ENCODE results near the gene FNBP1.

FNBP1 gene

GRCh38 chr9:130027533-130028365 lies 15.2 kb downstream of the FNBP1 start:
- H3K4me3 ChIP-seq (ENCODE audit: low read depth, low read length): peak overlapping the region; percentile 15
- TF ChIP-seq CTCF (IDR thresholded peaks at IDR 0.05; ENCODE audit: borderline replicate concordance, insufficient read depth, low read depth, low read length): no peak

GRCh38 chr9:130026583-130027340 lies 16.2 kb downstream of the FNBP1 start:
- no peak for TF ChIP-seq CTCF (IDR thresholded peaks at IDR 0.05; ENCODE audit: borderline replicate concordance, insufficient read depth, low read depth, low read length)
- H3K4me3 ChIP-seq (ENCODE audit: low read depth, low read length): no peak overlapping the region

DNA sequence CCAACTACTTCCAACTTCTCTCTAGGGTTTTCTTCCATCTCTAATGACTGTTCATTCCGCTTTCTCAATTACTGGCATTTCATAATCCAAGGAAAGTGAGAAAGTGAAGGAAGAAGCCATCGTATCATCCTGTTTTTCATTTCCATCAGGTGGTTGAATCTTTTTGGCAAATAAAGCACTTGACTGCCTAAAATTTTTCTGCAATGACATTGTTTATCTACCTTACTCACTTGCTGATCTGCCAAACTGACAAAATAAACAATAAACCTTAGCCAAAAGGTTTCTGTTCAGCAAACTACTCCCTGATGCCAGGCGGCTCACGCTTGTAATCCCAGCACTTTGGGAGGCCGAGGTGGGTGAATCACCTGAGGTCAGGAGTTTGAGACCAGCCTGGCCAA lies 18.4 kb downstream of the FNBP1 start:
- peak overlapping the region; percentile 38 for H3K4me3 ChIP-seq (ENCODE audit: low read depth, low read length)
- no peak for TF ChIP-seq CTCF (IDR thresholded peaks at IDR 0.05; ENCODE audit: borderline replicate concordance, insufficient read depth, low read depth, low read length)

DNA sequence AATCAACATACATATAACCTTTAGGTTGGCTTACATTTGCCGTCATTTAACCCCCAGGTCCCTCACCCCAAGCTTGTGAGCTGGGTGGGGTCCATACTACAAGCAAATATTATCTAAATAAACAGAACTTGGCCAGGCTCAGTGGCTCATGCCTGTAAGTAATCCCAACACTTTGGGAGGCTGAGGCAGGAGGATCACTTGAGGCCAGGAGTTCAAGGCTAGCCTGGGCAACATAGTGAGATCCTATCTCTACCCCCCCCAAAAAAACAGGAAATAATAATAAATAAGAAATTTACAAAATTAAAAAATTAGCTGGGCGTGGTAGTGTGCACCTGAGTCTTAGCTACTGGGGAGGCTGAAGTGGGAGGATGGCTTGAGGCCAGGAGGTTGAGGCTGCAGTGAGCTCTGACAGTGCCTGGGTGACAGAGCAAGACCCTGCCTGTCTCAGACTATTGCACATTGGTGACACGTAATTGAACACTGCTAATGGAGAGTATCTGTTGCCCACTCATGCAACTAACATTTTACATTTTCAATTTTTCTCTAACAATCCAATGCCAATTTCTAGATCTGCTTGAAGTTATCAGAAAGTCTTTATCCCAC lies 18.9 kb downstream of the FNBP1 start:
- H3K4me3 ChIP-seq (ENCODE audit: low read depth, low read length): peak overlapping the region; percentile 38
- TF ChIP-seq CTCF (IDR thresholded peaks at IDR 0.05; ENCODE audit: borderline replicate concordance, insufficient read depth, low read depth, low read length): no peak

DNA sequence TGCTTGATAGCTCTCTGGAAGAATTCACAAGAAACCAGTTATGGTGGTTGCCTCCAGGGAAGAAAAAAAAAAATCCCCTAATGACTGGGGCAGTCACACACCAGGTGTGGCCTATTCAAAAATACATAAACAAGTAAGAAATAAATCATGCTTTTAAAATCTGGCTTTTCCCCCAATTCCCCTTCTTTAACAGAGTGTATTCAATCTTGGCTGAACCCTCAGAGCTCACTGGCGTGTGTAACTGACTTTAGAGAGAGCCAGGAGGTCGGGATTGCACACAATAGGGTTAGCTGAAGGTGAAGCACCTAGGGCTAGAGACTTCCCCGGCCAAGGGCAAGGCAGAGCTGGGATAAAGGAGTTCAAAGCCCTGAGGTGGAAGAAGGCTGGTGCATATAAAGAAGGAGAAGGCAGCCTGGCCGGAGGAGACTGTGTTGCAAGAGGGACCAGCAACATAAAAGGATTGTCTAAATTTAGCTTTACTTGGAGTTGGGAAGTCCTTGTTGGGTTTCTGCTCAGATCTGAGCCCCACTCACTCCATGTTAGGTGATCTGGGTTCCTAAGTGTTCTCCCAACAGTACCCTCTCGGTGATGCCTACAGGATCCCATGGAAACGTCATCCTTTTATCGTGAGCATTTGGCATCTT lies 19.7 kb downstream of the FNBP1 start:
- H3K4me3 ChIP-seq (ENCODE audit: low read depth, low read length): peak overlapping the region; percentile 38

More for the DNA sequence above, 19.7 kb downstream of the FNBP1 start:
- TF ChIP-seq CTCF (IDR thresholded peaks at IDR 0.05; ENCODE audit: borderline replicate concordance, insufficient read depth, low read depth, low read length): no peak

Measured in GM12875 (cell line).